Duodenal mucosa (tissue), 2 donors: ENCODE results near the gene ADRA2B.

ENCODE experiments used
- H3K27ac ChIP-seq: one replicate; pipeline ENCODE4 v1.7.0; 2013; ENCODE audit warnings: low read depth, low read length
- H3K27me3 ChIP-seq, 2 donors: one replicate each; pipeline ENCODE4 v1.7.0; 2013; ENCODE audit warnings: low read length in 2 of 2, control low read depth in 1 of 2; ENCODE audit not compliant: insufficient read depth in 2 of 2, control insufficient read depth in 1 of 2
- H3K36me3 ChIP-seq, 2 donors: one replicate each; pipeline ENCODE4 v1.7.0; 2013; ENCODE audit warnings: low read length in 2 of 2, control low read depth in 1 of 2; ENCODE audit not compliant: insufficient read depth in 2 of 2, control insufficient read depth in 1 of 2
- H3K4me1 ChIP-seq, 2 donors: one replicate each; pipeline ENCODE4 v1.7.0; 2013; ENCODE audit warnings: low read length in 2 of 2, control low read depth in 1 of 2; ENCODE audit not compliant: insufficient read depth in 2 of 2, control insufficient read depth in 1 of 2
- H3K4me3 ChIP-seq, 2 donors: one replicate each; pipeline ENCODE4 v1.7.0; 2013; ENCODE audit warnings: low read length in 2 of 2, low read depth in 1 of 2
- H3K9ac ChIP-seq, 2 donors: one replicate each; pipeline ENCODE4 v1.7.0; 2013; ENCODE audit warnings: low read length in 2 of 2, low read depth in 1 of 2
- H3K9me3 ChIP-seq, 2 donors: one replicate each; pipeline ENCODE4 v1.7.0; 2013; ENCODE audit warnings: low read length in 2 of 2, control low read depth in 1 of 2; ENCODE audit not compliant: control insufficient read depth in 1 of 2

ADRA2B gene

GRCh38 chr2:96097951-96098823, 18.2 kb downstream of the ADRA2B start:
- Histone ChIP-seq H3K9me3 (no peaks in the 10 kb centered on the region), H3K4me1 (no peaks in the 10 kb centered on the region), H3K9ac (no peak overlapping the region), H3K27me3 (no peaks in the 10 kb centered on the region), H3K27ac (no peak overlapping the region), H3K36me3 (no peaks in the 10 kb centered on the region), H3K4me3 (no peak overlapping the region)

- H3K9me3 ChIP-seq = no peaks in the 10 kb centered on the region
- H3K27me3 ChIP-seq = no peaks in the 10 kb centered on the region
- no peak overlapping the region for H3K9ac ChIP-seq
- no peaks in the 10 kb centered on the region for H3K36me3 ChIP-seq
- no peaks in the 10 kb centered on the region for H3K4me1 ChIP-seq
- H3K4me3 ChIP-seq = no peak overlapping the region
- H3K27ac ChIP-seq = no peak overlapping the region
Measured at GRCh38 chr2:96097441-96097840, 18.9 kb downstream of the ADRA2B start.

- H3K27ac ChIP-seq = no peak overlapping the region
- no peak overlapping the region for H3K4me3 ChIP-seq
- H3K9ac ChIP-seq = no peak overlapping the region
- no peaks in the 10 kb centered on the region for H3K9me3 ChIP-seq
- H3K27me3 ChIP-seq = no peaks in the 10 kb centered on the region
- H3K4me1 ChIP-seq = peaks cover 21 to 22% of the 10 kb centered on the region in 2 donors
- H3K36me3 ChIP-seq = no peaks in the 10 kb centered on the region
Measured at GRCh38 chr2:96095116-96095636, 21.2 kb downstream of the ADRA2B start.

GRCh38 chr2:96093528-96093927, 22.8 kb downstream of the ADRA2B start:
- Histone ChIP-seq H3K36me3 (no peaks in the 10 kb centered on the region), H3K4me3 (no peak overlapping the region), H3K4me1 (peaks cover 21 to 22% of the 10 kb centered on the region in 2 donors), H3K9ac (no peak overlapping the region), H3K9me3 (no peaks in the 10 kb centered on the region), H3K27ac (no peak overlapping the region), H3K27me3 (no peaks in the 10 kb centered on the region)

- Histone ChIP-seq H3K4me3 (no peak overlapping the region), H3K4me1 (peaks cover 21 to 22% of the 10 kb centered on the region in 2 donors), H3K9ac (no peak overlapping the region), H3K27ac (no peak overlapping the region), H3K36me3 (no peaks in the 10 kb centered on the region), H3K9me3 (no peaks in the 10 kb centered on the region), H3K27me3 (no peaks in the 10 kb centered on the region)
Measured at GRCh38 chr2:96092951-96093350, 23.4 kb downstream of the ADRA2B start.

- no peaks in the 10 kb centered on the region for H3K9me3 ChIP-seq
- peaks cover 21 to 22% of the 10 kb centered on the region in 2 donors for H3K4me1 ChIP-seq
- H3K9ac ChIP-seq = no peak overlapping the region
- H3K27ac ChIP-seq = no peak overlapping the region
- no peaks in the 10 kb centered on the region for H3K27me3 ChIP-seq
- no peaks in the 10 kb centered on the region for H3K36me3 ChIP-seq
- no peak overlapping the region for H3K4me3 ChIP-seq
Measured at GRCh38 chr2:96092573-96092877, 23.8 kb downstream of the ADRA2B start.

GRCh38 chr2:96091711-96092572, 24.4 kb downstream of the ADRA2B start:
- Histone ChIP-seq H3K4me3 (no peak overlapping the region), H3K27ac (no peak overlapping the region), H3K4me1 (peaks cover 21 to 22% of the 10 kb centered on the region in 2 donors), H3K9me3 (no peaks in the 10 kb centered on the region), H3K36me3 (no peaks in the 10 kb centered on the region), H3K9ac (no peak overlapping the region), H3K27me3 (no peaks in the 10 kb centered on the region)

GRCh38 chr2:96091141-96091710, 25.1 kb downstream of the ADRA2B start:
- H3K27me3 ChIP-seq = no peaks in the 10 kb centered on the region
- H3K4me1 ChIP-seq = peaks cover 21 to 22% of the 10 kb centered on the region in 2 donors
- H3K27ac ChIP-seq = no peak overlapping the region
- H3K9me3 ChIP-seq = no peaks in the 10 kb centered on the region
- H3K4me3 ChIP-seq = no peak overlapping the region
- H3K36me3 ChIP-seq = no peaks in the 10 kb centered on the region
- no peak overlapping the region for H3K9ac ChIP-seq

GRCh38 chr2:96090196-96090926, 26.0 kb downstream of the ADRA2B start:
- Histone ChIP-seq H3K9me3 (no peaks in the 10 kb centered on the region), H3K9ac (no peak overlapping the region), H3K27ac (no peak overlapping the region), H3K4me1 (peaks cover 21 to 22% of the 10 kb centered on the region in 2 donors), H3K36me3 (no peaks in the 10 kb centered on the region), H3K4me3 (no peak overlapping the region), H3K27me3 (no peaks in the 10 kb centered on the region)
